HG03432 (cell line): ENCODE data around the gene SPSB4.

ENCODE experiments used
- ATAC-seq: cut with Tn5 transposase; IDR thresholded peaks from one replicate; pipeline ENCODE4 v1.9.1; 2021; ENCODE audit warnings: mild to moderate bottlenecking, moderate library complexity; ENCODE audit not compliant: unreplicated experiment

SPSB4 gene

GRCh38 chr3:141073580-141073979, 22.4 kb downstream of the SPSB4 start:
- no peak for ATAC-seq

GRCh38 chr3:141074529-141074928, 23.4 kb downstream of the SPSB4 start:
- no peak for ATAC-seq

DNA sequence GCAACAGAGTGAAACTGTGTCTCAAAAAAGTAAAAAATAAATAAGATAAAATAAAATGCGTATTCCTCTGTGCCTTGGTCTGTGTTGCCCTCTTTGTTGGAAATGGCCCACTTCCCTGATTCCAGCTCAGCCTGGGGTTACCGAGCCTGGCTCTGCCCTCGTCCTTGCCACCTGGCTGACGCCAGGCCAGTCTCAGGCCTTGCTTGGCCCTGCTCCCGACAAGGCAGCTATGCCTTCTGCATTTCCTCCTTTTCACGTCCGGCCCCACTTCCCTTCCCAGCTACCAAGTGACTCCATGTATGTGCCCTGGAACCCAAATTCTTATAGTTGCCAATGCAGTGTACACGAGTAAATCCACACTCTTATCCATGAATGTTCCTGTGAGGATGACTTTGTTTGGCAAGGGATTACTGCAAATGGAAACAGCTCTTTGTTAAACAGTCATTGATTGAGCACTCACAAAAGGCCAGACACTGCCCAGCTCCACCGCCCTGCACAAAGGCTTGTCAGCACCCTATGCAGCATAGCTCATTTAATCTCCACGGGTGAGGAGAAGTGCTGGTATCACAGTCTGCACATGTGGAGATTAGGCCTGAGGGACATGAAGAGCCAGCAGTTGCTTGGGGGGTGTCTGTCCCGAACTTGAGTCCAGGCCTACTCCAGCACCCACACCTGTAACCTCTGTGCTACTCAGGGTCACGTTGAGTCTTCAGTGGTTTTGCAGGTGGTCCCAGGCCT, 25.1 kb downstream of the SPSB4 start:
- ATAC-seq, result no peak

DNA sequence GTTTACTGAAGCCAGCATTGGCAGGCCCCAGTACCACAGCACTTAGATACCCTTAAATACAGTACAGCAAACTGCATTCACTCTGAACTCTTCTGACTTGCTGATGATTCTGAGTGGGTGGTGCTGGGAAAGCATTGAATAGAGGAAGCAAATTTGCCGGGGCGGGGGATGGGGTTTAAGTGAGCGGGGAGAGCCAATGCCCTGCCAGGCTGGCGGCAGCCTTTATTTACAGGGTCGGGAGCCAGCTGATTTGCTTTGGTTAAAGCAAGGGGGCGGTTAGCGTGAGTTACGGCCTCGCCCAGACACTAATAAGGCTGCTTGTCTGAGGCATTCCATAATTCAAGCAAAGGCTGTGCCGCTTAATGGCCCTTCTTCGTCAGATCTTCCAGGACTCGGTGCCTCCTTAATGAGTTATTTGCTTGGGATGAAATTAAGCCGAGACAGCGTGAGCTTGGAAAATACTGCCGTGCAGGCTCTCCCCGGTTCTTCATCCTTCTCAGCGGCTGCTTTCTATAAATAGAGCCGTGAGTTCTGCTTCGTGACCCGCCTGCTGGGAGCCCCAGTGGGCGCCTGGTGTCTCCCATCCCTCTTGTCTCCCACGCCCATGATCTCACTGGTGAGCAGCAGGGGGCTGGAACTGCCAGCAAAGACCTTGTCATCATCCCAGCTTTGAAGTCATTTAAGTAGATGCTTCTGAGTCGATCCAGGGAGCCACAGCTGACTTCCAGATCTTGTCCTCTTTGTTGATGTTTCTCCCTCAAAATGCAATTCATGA, 25.8 kb downstream of the SPSB4 start:
- ATAC-seq, result no peak

GRCh38 chr3:141077631-141078030, 26.5 kb downstream of the SPSB4 start:
- ATAC-seq, result no peak

DNA sequence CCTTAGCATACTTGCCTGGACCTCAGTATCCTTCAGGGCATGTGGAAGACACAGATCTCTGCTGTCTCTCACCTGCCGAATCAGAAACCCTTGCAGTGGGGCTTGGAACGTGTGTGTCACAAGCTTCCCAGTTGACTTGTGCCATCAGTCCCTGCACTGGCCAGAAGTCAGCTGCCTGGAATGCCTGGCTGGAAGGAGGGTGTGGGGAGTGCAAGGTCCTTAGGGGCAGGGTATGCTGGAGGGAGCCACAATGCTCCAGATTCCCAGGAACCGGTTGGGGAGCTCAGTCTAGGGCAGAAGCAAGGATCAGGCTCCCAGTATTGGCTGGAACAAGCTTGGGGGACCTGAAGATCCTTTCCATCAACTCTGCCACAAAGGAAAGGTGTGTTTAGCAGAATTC, 27.1 kb downstream of the SPSB4 start:
- ATAC-seq, result no peak

DNA sequence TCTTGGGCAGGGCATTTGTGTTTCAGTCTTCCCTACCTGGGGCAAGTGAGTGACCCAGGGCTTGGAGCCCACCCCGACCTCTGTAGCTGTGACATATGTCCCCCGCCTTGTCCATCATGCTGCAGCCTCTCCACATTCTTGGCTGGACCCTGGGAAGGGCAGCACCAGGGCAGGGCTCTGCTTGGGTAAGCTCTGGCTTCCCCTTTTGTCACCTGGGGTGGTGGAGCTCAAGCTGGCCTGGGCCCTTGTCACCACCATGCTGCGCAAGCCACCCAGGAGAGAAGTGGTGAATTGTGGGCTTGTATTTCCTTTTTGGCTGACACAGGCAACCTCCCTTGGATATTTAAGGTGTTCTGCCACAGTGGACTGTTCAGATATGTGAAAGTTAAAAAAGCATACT, 29.3 kb downstream of the SPSB4 start:
- no peak for ATAC-seq

GRCh38 chr3:141081141-141081795, 30.1 kb downstream of the SPSB4 start:
- no peak for ATAC-seq

DNA sequence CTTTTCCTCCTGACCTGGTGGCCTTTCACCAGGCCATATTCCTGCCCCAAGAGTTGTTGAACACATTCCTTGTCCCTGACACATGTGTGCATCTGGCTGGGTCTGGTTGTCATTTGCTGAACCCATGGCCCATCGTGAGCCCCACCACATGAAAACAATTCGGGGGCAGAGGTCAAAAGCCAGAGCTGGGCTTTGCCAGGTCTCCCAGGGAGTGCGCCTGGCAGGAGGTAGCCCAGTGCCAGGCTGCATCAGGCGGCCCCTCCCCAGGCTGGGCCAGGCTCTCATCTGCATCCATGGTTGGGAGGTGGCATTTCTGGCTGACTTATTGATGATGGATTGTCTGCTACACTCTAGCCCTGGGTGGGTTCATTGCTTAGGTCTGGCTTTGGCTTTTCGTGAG, 30.9 kb downstream of the SPSB4 start:
- no peak for ATAC-seq

DNA sequence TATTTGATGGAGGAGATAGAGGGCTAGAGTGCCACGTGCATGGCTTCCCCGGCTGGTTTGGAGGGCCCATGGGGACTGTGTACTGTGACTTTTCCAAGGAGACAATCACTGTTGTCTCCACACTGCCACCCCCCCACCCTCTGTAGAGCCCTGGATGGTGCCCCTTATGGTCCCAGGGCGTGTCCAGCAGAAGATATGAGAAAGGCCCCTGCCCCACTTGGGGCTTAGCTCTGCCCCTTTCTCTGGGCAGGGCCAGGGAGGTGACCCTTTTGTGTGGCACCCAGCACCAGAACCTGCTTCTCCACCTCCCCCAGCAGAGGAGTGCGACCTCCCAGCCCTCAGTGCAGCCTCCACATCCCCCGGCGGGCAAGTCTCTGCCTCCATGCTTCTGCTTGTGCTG, 32.1 kb downstream of the SPSB4 start:
- ATAC-seq, result no peak

DNA sequence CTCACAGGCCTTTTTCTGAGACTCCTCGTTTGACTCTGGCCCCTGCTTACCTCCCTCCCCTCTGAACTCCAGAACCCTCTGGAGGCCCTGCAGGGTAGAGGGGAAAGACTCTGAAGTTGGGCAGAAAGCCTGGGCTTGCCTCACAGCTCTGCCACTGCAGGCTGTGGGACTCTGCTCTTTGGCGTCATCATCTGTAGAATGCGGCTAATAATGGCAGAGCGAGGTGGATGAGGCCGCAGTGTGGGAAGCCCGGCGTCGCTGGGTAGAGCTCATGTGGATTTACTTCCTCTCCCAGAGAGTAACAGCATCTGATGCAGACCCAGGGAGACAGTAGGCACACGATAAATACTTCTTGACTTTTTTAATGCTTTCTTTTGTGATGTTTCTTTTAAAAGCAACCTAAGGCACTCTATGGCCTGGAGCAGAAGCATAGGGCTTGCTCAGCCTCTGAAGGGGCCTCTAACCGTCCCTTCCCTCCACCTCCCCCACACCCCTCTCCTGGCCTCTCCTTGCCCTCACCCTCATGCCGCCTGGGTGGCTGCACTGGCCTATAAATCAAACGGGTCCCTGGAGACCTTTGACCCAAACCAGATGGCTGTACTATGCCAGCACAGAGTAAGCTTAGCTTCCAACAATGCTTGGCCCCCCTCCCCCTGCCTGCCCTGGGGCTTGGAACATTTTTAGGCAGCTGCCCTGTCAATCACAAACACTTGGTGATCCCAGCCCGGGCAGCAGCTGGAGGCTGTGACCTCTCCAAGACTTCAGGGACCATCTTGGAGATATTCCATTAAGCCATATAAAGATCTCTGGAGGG, 32.9 kb downstream of the SPSB4 start:
- no peak for ATAC-seq

DNA sequence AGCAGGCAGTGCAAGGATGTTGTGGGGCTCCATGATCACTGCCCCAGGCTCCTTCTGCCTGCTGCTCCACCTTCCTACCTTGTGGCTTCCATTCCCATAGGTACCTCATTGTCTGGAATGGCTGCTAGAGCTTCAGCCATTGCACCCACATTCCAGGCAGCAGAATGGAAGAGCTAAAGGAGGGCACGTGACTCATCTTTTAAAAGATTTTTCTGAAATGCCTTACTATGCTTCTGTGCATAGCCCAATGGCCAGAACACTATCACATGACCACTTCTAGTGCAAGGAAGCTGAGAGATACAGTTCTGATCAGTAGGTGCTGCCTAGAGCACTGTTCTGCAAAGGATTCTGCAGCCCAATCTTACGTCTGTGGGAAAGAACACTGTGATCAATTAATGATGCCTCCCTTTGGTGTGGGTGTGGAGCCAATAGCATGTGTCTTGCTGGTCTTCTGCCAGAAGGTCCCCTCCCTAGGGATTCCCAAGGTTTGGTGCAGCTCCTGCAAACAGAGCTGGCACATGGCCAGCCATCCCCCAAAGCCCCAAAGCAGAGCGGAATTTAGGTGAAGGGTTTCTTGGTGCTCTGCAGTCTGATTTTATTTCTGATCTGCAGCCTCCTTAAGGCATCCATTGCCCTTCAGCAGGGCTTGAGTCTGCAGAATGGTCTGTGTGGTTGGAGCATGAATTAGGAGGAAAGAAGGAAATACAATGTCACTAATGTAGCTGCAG, 34.4 kb downstream of the SPSB4 start:
- no peak for ATAC-seq

GRCh38 chr3:141086188-141086587, 35.0 kb downstream of the SPSB4 start:
- ATAC-seq, result no peak

DNA sequence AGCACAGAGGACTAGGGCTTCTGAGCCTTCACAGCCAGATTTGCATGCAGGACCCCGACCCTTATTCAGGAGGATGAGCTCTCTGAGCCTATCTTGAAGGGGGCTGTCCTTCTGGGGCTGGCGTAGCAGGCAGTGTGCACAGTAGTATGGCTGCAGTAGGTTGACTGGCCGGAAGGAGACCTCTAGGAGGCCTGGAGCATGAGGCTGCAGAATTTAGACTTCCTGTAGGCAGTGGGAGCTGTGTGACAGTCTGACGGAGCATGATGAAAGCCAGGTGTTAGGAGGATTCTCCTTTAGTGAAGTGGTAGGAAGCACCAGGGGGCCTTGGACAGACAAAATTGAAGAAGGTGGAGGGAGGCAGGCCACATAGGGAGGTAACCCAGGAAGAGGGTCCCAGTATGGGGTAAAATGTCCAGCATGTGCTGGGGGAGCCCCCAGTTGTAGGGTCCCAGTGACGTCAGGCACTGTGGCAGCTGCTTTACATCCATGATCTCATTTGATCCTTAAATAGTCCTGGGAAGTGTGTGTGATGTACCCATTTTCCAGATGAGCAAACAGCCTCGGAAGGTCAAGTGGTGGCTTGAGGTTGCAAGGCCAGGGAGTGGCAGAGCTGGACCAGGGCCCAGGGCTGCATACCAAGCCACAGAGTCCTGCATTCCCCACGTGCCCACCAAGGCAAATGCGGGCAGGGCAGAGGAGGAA, 36.1 kb downstream of the SPSB4 start:
- no peak for ATAC-seq

DNA sequence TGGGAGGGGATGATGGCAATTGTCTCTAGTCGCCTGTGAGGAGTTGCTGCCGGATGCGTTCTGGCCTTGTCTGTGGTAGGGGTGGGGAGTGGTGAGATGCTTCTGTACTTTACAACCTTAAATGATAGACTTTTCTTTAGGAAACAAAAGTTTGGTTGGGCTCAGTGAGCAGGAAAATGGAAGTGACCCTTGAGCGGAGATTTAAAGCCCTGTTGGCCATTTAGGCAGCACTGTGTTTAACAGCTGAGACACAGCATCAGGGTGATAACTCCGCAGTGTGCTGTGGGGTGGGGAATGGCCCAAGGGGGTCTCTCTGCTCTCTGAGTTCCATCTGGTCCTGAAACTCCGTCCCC, 36.6 kb downstream of the SPSB4 start:
- ATAC-seq, result no peak

GRCh38 chr3:141089339-141090152, 38.4 kb downstream of the SPSB4 start:
- no peak for ATAC-seq

- no peak for ATAC-seq
These were observed 40.3 kb downstream of the SPSB4 start for GRCh38 chr3:141091426-141091825.

DNA sequence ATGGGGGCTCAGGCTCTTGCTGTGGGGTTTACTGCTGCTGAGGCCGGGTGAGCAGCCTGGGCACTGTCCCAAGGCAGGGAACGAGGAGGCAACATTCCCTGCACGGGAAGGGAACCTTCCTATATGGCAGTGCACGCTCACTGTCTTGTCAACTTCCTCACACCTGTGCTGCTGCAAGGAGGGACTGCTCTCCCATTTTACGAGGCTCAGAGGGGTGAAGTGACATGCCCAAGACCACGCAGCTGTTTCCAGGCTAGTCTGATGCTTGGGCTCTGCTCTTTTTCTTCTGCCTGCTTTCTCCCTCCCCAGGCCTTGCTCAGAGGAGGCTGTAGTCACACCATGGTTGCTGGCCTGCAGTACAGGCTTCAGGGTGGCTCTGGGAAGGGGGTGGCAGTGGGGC, 41.5 kb downstream of the SPSB4 start:
- ATAC-seq, result no peak

DNA sequence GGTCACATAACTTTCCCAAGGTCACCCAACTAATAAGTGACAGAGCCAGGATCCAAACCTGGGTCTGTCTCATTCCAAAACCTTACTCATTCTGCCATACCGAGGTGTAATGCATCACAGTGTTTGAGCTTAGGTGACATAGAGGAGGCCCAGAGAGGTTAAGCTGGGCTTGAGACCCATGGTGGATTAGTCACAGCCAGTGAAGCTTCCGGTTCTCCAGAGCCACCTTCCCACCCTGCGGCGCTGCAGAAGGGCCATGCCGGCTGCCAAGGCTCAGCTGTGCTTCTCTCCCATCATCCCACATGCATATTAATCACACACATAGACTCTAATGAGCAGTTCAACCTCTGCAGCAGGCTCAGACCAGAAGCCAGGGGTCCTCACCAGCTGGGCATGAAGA, 42.2 kb downstream of the SPSB4 start:
- no peak for ATAC-seq
